ENCODE data around the gene CC2D2A.

The CC2D2A gene

DNA sequence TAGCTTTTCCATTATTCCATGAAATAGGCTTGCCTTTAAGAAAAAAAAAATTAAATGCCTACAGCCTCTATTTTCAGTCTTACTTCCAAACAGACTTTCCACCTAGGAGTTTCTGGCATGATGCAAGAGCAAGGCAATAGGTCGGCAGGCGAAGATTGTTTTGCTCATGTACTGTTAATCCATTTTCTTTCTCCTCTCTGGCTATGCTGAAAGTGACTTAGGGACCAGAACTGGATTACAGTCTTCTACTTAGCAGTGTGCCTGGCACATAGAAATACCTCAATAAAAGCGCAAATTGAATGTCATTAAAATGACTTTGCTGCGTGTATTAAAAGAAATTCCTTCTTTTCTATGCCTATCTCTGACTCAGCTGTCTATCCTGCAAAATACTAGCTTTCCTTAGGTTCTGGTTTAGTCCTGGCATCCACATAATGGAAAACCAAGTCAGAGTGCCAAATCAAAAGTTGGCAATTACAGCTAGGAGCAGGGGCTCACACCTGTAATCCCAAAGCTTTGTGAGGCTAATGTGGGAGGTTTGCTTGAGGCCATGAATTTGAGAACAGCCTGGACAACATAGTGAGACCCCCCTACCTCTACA is 51.9 kb downstream of the CC2D2A start:
- DNase-seq: no peak

DNA sequence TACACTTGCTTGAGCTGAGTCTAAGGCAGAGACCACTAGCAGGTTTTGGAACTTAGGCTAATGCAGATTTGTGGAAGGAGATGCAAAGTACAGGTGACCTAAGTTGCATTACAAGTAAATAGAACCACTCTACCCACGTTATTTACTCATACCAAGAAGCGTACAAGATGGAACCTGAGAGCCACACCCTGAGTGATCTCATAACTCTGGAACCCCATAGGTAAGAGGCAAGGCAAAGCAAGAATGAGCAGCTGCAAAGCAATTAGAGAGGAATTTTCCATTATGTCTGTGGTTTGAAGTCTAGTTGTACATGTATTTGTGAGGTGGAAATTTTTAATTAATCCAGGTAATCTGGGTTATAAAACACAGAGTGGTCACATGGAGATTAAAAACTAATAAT is 55.4 kb downstream of the CC2D2A start:
- no peak for DNase-seq

GRCh38 chr4:15526924-15527592 is 57.4 kb downstream of the CC2D2A start:
- DNase-seq: no peak

- DNase-seq: no peak
Observed at GRCh38 chr4:15531792-15532191, 62.1 kb downstream of the CC2D2A start.

DNA sequence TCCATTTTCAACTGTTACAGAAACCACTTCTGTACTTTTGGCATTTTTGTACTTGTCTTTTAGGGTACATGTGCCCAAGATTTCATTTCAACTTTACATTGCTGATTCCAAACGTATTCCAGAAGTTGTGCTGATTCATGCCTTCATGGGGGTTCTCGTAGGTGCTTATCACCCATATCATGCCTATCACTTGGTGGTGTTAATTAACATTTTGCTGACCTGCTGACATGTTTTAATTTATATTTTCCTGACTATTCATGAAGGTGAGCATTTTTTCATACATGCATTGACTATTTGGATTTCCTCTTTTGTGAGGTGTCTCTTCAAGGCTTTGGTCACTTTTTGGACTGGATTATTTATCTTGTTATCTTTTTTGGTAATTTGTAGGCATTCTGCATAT is 64.1 kb downstream of the CC2D2A start:
- DNase-seq: no peak

DNA sequence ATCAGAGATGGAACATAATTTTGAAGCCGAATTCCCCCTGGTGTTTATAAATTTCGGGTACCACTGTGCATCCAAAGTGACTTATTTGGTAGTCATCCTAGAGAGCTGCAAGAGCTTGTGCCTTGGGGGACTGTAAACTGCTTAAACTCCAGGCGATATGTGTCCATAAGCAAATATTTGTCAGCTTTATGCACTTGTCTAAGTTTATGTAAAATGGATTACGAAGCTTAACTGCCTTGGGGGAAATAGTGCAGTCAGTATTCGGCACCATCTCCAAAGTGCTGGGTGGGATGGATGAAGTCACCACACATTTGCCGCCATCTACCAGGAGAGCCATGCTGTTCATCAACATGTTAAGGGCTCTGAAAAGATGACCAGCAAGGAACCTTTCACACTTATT is 65.9 kb downstream of the CC2D2A start:
- DNase-seq: no peak

GRCh38 chr4:15536552-15537499 is 67.1 kb downstream of the CC2D2A start:
- DNase-seq: no peak

DNA sequence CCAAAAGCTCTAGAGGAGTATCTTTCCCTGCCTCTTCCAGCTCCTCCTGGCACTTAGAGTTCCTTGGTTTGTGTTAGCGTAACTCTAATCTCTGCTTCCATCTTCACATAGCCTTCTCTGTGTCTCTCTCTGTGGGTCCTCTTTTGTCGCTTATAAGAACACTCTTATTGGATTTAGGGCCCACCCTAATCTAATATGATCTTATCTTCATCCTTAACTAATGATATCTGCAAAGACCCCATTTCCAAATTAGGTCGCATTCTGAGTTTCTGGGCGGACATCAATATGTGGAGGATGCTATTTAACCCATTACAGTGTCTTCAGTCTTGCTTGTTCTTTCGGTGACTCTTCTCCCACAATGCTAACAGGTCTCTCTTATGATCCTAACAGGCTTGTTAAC is 72.3 kb downstream of the CC2D2A start:
- no peak for DNase-seq

GRCh38 chr4:15542760-15543159 is 73.1 kb downstream of the CC2D2A start:
- no peak for DNase-seq

DNA sequence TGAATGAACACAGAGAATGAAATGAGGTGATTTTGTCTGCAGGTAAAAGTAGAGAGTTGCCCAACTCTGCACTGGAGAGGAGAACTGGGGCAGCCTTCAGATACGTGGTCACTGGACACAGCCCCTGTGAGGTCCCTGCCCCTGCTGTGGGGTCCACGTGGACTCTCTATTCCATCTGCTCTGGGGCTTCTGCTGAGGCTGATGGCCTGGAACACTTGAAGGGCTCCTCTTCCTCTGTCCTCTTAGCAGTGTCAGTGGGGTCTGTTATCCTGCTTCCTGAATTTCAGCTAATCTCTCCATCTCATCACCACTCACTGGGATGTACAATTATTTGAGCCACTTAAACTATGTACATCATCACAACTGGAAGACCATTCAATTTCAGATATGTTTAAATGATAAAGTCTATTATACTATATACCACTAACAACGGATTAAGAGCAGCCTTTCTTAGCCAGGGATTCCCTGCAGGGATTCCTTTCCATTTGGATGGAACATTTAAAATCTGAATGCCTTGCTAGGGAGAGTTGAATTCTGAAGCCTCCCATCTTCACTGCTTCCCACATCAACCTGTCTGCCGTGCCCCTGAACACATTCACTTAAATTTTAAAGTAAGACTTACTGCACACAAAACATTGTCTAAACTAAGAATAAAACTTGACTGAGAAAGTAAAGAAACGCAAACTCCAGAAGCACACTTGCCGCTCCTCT is 74.0 kb downstream of the CC2D2A start:
- no peak for DNase-seq

- no peak for DNase-seq
Observed at GRCh38 chr4:15544248-15544729, 74.6 kb downstream of the CC2D2A start.

- DNase-seq: no peak
Observed at GRCh38 chr4:15545371-15545770, 75.7 kb downstream of the CC2D2A start.

- DNase-seq: no peak
Observed at GRCh38 chr4:15547392-15547791, 77.7 kb downstream of the CC2D2A start.

DNA sequence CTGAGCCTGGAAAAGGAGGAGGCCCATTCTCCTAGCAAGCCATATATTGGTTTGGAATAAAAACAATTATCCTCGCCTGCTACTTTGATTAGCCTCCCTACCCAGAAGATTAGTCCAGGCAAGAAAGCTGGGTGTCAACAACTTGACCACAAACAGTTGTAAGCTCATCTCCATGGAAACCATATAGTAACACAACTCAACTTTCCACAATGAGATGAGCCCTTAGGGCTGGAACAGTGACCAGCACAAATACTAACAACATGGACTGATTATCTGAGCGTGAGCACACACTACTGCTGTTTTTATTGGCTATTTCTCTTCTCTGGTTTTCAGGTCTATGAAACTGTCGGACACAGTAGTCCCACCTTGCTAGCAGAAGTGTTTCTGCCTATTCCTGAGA is 80.8 kb downstream of the CC2D2A start:
- DNase-seq: no peak

- DNase-seq: no peak
Observed at GRCh38 chr4:15551740-15552446, 82.2 kb downstream of the CC2D2A start.

DNA sequence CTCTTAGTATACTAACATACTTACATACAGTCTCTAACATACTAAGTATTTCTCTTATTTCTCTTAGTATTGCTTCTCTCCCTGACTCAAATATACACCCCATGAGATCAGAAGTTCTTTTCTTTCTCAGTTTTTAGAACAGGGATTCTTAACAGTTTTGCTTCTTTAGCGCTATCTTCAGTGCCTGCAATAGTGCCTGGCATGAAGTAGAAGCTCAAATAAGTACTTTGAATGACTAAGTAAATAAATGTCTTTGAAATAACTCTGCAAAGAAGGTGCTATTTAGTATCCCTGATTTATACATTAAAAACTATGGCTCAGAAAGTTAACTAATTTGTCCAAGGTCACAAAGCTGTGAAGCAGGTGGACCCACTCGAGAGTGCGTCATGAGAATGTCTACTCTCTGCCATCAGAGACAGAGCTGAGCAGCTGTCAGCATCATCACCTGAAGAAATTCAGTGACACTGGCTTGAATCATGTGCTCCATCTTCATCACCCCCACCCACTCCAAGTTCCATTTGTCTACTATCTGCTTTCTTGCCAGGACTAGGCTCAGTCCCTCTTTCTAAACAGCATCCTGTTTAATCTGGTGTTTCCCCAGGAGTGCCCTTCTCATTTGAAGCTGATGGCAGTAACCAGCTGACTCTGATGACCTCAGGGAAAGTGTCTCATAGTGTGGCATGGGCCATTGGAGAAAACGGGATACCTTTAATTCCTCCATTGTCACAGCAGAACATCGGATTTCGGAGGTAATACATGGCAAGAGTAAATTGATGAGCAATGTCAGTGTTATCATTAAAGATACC is 83.1 kb downstream of the CC2D2A start:
- DNase-seq: no peak

GRCh38 chr4:15556511-15557092 is 86.9 kb downstream of the CC2D2A start:
- no peak for DNase-seq

- no peak for DNase-seq
Observed at GRCh38 chr4:15557786-15558550, 88.3 kb downstream of the CC2D2A start.

GRCh38 chr4:15558561-15558960 is 88.9 kb downstream of the CC2D2A start:
- DNase-seq: no peak

DNA sequence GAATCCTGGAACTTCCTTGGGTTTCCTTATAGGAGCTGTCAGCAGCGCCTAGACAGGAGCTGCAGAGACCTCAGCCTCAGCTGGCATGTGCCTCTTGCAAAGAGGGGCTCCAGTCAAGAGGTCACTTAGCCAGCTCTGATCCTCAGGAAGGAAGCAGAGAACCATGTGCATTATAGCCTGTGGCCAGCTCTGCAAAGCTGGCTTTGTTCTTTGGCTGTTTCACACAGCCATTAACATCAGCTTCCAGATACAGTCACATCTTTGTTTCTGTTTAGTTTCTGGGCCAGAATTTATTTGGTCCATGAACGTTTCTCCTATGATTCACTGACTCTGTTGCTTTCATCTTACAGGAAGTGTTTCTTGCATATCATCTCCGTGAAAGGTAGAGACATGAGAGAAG is 92.4 kb downstream of the CC2D2A start:
- no peak for DNase-seq

Data from NCI-H2029 (cell line).